Measurements from ENCODE around the gene ST8SIA1.

Gene ST8SIA1

DNA sequence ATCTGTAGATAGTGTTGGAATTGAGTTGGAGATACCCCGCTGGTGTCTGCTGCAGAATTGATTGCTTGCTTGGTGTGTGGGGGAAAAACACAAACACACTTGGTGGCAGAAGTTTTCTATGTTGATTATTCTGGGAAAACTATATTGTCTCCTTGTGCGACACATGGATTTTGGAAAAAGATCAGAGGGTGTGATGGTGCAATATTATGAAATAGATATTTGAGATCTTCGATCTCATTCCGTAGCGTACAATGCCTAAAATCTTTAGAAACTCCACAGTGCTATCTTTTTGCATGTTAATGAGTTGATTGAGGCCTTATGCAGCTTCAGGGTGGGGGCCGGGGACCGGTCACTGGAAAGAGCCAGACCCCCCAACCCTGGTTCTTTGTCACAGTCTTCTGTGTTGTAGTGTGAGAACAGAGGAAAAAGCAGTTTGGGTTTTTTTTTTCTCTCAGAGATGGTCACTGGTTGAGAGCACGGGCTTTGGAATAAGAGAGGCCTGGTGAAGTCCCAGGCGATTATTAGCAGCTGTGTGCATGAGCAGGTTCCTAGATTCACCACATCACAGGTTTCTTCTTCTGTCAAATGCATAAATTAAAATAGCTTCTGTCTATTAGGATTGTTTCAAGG lies 88.2 kb downstream of the ST8SIA1 start:
- DNase-seq, result no peak

- DNase-seq, result no peak
Observed at GRCh38 chr12:22242726-22243125, 91.8 kb downstream of the ST8SIA1 start.

- no peak for DNase-seq
Observed at GRCh38 chr12:22238211-22238610, 96.3 kb downstream of the ST8SIA1 start.

DNA sequence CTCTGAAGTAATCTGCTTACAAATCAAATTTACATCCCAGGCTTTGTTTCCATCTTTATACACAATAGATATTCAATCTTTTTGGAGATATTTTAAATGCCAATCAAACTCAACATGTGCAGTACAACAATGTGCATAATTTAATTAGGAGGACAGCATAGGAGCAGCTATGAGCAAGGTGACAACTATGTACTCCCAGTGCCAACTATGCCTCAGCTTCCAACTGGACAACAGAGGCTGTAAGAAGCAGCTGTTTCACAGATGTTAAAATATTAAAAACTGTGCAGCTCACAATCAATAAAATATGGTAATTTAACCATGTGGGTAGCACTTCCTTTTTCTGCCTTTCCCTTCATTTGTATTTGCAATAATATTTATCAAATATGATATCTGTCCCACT lies 99.9 kb downstream of the ST8SIA1 start:
- DNase-seq, result no peak

DNA sequence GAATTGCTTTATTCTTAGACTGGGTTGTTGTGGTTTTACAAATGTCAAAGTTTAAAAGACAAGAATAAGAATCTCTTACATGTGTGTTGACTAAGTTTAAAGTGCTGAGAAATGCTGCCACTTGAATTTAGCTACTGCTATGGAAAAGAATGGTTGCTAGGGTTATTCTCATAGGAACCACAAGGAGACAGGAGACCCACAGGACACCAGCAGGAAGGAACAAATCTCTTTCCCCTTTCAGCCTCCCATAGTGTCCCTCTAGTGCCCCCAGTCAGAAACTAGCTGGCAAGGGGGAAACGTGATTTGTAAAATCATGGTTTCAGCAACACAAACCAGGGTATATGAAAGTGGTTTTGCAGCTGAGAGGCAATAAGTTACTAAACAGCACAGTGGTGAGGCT lies 102.7 kb downstream of the ST8SIA1 start:
- no peak for DNase-seq

GRCh38 chr12:22231078-22231477 lies 103.4 kb downstream of the ST8SIA1 start:
- DNase-seq, result no peak

- DNase-seq, result no peak
Observed at GRCh38 chr12:22230280-22230794, 104.2 kb downstream of the ST8SIA1 start.

GRCh38 chr12:22229652-22230279 lies 104.7 kb downstream of the ST8SIA1 start:
- DNase-seq, result no peak

DNA sequence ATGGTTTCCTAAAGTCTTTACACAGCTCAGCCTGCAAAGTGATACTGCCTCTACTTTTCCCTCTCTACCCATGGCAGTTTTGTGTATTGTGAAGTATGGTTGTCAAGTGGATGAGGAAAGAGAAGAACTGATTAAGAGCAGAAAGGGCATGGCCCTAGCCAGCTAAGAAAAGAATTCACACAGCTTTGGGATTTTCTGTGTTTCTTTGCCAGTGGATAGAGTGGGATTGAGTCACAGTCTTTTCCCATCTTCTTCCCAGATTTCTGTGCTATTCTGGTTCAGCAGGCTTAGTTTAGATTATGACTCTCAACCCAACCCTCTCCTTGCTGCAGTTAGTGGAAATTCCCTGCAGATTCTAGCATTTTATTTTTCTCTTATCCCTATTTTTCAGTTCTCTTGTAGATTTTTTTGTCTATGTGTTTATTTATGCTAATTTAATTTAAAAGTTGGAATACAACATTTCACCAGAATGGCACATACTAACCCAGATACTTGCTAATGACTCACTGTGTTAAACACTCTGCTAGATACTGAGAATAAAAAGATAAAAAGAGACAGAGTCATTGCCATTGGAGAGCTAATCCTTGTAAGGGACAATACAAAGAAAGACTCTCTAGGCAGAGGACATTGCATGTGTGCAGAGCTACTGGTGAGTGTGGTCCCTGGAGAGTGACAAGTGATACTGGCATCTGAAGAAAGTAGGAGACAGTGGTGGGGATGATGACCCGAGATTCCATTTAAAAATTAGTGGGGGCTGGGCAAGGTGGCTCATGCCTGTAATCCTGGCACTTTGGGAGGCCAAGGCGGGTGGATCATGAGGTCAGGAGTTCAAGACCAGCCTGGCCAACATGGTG lies 106.3 kb downstream of the ST8SIA1 start:
- no peak for DNase-seq

GRCh38 chr12:22223356-22223755 lies 111.2 kb downstream of the ST8SIA1 start:
- no peak for DNase-seq

- no peak for DNase-seq
Observed at GRCh38 chr12:22217556-22217955, 117.0 kb downstream of the ST8SIA1 start.

GRCh38 chr12:22215467-22216253 lies 118.8 kb downstream of the ST8SIA1 start:
- no peak for DNase-seq

DNA sequence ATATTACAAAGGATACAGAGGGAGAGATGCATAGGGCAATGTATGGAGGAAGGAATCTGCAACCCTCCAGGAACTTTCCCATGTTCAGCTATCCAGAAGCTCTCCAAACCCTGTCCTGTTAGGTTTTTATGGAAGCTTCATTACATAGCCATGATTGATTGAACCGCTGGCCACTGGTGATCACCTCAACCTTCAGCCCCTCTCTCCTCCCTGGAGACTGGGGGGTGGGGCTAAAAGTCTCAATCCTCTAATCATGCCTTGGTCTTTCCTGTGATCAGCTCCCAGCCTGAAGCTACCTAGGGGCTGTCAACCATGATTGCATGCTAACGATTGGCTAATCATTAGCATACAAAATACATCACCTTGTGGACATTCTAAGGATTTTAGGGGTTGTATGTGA lies 123.4 kb downstream of the ST8SIA1 start:
- no peak for DNase-seq

GRCh38 chr12:22209422-22209821 lies 125.1 kb downstream of the ST8SIA1 start:
- DNase-seq, result no peak

DNA sequence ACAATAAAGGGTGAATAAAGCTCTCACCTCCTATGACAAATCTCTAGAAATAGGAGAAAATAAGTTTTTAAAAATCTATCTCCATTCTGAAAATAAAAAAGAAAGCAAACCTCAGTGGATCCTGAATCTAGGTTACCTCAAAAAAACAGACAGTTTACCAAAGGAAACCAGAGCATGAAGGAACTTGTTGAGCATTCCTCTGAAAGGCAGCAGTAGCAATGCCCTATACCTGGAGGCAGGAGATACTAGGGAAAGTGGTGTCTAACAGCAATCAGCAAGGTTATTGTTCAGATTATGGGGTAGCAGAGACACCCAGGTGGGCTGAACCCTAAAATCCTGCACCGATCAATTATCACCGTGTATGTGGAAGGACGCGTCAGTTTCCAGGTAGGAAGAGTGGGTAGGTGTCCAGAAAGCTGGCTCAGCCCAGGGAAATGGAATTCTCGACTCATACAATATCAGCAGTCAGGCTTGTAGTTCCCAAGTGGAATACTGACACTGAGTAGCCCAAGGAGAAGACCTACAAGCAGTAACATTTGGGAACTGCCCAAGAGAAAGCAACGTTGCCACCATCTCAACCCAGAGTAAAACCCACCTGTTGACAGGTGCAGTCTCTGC lies 128.3 kb downstream of the ST8SIA1 start:
- DNase-seq, result no peak

GRCh38 chr12:22204391-22204790 lies 130.1 kb downstream of the ST8SIA1 start:
- DNase-seq, result no peak

DNA sequence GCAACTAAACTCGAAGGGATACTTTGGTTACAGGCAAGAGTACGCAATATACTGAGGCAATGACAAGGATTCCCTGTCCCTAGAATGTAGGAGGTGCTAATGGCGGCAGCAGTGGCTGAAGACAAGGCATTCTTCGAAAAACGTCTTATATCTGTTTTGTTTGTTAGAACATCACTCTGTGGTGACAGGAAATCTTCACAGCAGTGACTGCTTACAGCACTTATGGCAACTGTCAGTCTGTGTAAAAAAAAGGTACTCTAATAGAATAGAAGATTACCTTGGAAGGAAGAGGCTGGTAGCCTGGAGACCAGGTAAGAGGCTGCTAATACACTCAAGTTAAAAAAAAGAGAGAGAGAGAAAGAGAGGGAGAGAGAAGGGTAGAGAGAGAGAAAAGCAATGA lies 131.7 kb downstream of the ST8SIA1 start:
- no peak for DNase-seq

- no peak for DNase-seq
Observed at GRCh38 chr12:22201101-22201500, 133.4 kb downstream of the ST8SIA1 start.

- no peak for DNase-seq
Observed at GRCh38 chr12:22196236-22196635, 138.3 kb downstream of the ST8SIA1 start.

- DNase-seq, result no peak
Observed at GRCh38 chr12:22190969-22191368, 143.5 kb downstream of the ST8SIA1 start.

DNA sequence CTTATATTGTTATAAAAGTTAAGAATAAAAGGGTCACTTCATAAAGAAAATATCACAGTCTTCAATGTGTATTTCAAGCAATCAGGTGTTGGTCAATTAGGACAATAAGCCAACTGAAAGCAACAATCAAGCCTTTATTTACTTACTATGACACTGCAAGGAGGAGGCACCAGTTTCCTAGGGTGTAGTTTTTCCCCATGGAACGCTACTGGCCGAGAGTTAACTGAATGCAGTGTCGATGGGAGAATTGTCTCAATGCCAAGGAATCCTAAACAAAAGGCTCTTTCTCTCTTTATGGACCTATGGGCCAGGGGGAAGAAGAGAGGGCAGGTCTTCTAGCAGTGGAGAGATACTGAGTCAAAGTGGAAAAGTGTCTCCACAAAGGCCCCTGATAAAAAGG lies 146.1 kb downstream of the ST8SIA1 start:
- DNase-seq, result no peak

Measured in nucleus accumbens (tissue), 56 donors.